Mucosa of rectum (tissue), 2 donors: ENCODE measurements around the gene KREMEN1.

Experiments
- H3K27ac ChIP-seq, 2 donors: one replicate each; pipeline ENCODE4 v1.7.0; 2013; ENCODE audit warnings: inconsistent platforms in 2 of 2, low read depth in 2 of 2, low read length in 2 of 2
- H3K27me3 ChIP-seq, 2 donors: one replicate each; pipeline ENCODE4 v1.7.0; 2013; ENCODE audit warnings: low read length in 2 of 2; ENCODE audit not compliant: control insufficient read depth in 2 of 2, insufficient read depth in 2 of 2
- H3K36me3 ChIP-seq, 2 donors: one replicate each; pipeline ENCODE4 v1.7.0; 2013; ENCODE audit warnings: low read length in 2 of 2; ENCODE audit not compliant: control insufficient read depth in 2 of 2, insufficient read depth in 2 of 2
- H3K4me1 ChIP-seq, 2 donors: one replicate each; pipeline ENCODE4 v1.7.0; 2013; ENCODE audit warnings: low read length in 2 of 2, mild to moderate bottlenecking in 1 of 2; ENCODE audit not compliant: control insufficient read depth in 2 of 2, insufficient read depth in 2 of 2
- H3K4me3 ChIP-seq, 2 donors: one replicate each; pipeline ENCODE4 v1.7.0; 2013; ENCODE audit warnings: low read length in 2 of 2
- H3K9ac ChIP-seq, 2 donors: one replicate each; pipeline ENCODE4 v1.7.0; 2013; ENCODE audit warnings: low read length in 2 of 2, low read depth in 1 of 2, mild to moderate bottlenecking in 1 of 2
- H3K9me3 ChIP-seq, 2 donors: one replicate each; pipeline ENCODE4 v1.7.0; 2013; ENCODE audit warnings: low read length in 2 of 2; ENCODE audit not compliant: control insufficient read depth in 2 of 2
- donor health status: healthy.
- donor health status: Normal muscosa, but diverticular disease.

Gene KREMEN1

DNA sequence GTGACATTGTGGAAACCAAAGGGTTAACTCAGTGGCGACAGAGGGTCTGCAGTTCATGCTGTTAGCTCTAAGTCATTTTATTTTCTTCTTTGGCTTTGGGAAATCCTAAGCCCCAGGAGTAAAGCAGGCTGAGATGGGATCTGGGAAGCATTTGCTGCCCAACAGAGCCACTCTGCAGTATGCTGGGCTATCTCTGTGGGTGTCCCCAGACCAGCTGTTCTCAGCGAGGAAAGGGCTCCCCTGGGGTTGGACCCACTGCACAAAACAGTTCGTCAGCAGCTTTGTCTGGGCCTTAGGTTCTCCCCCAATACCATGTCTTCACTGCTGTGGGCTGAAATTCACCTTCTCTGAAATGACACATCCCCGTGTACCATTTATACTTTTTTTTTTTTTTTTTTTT, 34.0 kb downstream of the KREMEN1 start:
- Histone ChIP-seq H3K4me1 (peaks cover 5 to 7% of the 10 kb centered on the region in 2 donors), H3K36me3 (no peaks in the 10 kb centered on the region), H3K9me3 (no peaks in the 10 kb centered on the region), H3K9ac (no peak overlapping the region), H3K27ac (no peak overlapping the region), H3K27me3 (no peaks in the 10 kb centered on the region), H3K4me3 (no peak overlapping the region)

DNA sequence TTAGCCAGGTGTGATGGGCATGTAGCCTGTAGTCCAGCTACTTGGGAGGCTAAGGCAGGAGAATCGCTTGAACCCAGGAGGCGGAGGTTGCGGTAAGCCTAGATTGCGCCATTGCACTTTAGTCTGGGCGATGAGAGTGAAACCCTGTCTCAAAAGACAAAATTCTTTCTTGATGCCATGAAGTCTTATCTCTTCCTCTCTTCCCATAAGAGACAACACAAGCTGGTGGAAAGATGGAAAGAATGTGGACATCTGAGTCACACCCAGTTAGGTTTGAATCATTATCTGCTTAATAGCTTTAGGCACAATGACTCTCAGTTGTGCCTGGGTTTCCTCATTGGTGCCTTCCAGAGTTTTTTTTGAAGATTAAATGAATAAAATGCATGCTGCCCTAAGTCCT, 35.3 kb downstream of the KREMEN1 start:
- no peaks in the 10 kb centered on the region for H3K36me3 ChIP-seq
- H3K9ac ChIP-seq, result no peak overlapping the region
- H3K9me3 ChIP-seq, result no peaks in the 10 kb centered on the region
- H3K27ac ChIP-seq, result no peak overlapping the region
- no peak overlapping the region for H3K4me3 ChIP-seq
- peaks cover 5 to 7% of the 10 kb centered on the region in 2 donors for H3K4me1 ChIP-seq
- H3K27me3 ChIP-seq, result no peaks in the 10 kb centered on the region

DNA sequence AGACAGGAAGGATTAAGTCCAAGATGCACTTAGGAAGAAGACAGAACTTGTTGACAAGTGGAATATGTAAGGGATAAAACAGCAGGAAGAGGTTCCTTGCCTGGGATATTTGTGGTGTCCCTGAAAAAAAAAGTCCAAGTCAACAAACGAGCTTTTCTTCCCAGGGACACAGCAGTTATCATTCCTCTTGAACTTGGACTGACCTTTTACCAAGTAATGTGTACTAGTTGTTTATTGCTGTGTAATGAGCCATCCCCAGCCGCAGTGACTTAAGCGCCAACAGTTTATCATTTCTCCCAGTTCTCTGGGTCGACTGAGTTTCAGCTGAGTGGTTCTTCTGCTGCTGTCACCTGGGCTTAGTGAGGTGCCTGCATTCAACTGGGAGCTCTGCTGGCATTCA, 37.0 kb downstream of the KREMEN1 start:
- H3K27ac ChIP-seq, result peak overlapping the region in 1 of 2 donors; percentile 27
- no peak overlapping the region for H3K4me3 ChIP-seq
- H3K9me3 ChIP-seq, result no peaks in the 10 kb centered on the region
- H3K4me1 ChIP-seq, result peaks cover 5 to 7% of the 10 kb centered on the region in 2 donors
- H3K27me3 ChIP-seq, result no peaks in the 10 kb centered on the region
- H3K36me3 ChIP-seq, result no peaks in the 10 kb centered on the region
- H3K9ac ChIP-seq, result no peak overlapping the region

DNA sequence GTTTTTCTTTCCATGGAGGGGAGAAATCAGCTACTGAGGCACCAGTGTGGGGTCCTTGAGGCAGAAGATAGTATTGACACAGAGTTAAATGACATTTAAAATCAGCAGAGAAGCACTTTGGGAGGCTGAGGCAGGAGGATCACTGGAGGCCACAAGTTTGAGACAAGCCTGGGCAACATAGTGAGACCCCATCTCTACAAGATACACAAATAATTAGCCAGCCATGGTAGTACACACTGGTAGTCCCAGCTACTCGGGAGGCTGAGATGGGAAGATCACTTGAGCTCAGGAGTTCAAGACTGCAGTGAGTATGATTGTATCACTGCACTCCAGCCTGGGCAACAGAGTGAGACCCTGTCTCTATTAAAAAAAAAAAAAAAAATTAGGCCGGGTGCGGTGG, 38.1 kb downstream of the KREMEN1 start:
- H3K4me1 ChIP-seq, result peaks cover 5 to 7% of the 10 kb centered on the region in 2 donors
- no peak overlapping the region for H3K4me3 ChIP-seq
- no peak overlapping the region for H3K27ac ChIP-seq
- no peak overlapping the region for H3K9ac ChIP-seq
- H3K27me3 ChIP-seq, result no peaks in the 10 kb centered on the region
- H3K9me3 ChIP-seq, result no peaks in the 10 kb centered on the region
- no peaks in the 10 kb centered on the region for H3K36me3 ChIP-seq

DNA sequence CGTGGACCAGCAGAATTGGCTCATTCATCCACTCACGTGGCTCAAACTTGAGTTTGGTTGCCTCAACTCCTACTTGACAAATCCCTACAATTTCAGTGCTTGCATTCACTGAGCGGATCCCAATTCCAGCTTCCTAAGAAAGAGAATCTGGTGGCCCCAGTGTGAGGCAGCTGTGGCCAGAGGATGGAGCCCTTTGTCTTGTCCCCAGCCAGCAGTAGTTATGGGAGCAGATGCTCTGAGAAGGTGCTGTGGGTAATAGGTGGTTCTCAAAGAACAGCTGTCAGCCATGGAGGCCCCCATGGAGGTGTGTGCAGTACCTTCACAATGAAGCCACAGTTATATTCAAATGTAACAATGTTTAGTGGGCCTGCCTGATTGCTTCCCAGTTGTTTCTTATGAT, 39.3 kb downstream of the KREMEN1 start:
- Histone ChIP-seq H3K4me1 (peaks cover 5 to 7% of the 10 kb centered on the region in 2 donors), H3K9me3 (no peaks in the 10 kb centered on the region), H3K27me3 (no peaks in the 10 kb centered on the region), H3K9ac (no peak overlapping the region), H3K36me3 (no peaks in the 10 kb centered on the region), H3K4me3 (no peak overlapping the region), H3K27ac (no peak overlapping the region)

DNA sequence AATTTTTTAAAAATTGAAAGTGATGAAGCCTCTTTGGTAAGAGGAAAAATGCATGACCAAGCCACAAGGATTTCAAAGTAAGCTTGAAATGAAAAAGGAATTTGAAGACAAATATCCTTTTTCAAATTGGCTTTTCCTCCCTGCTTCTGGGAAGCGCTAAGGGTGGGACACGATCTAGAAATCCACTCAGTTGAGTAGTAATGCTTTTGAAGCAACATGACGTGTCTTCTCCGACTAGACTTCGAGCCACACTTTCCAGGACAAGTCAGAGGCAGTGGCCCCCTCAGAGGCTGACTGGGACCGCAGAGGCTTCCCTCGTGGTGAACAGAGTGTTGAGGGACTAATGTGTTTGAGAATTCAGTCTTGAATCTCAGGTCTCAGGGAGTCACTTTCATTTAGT, 39.8 kb downstream of the KREMEN1 start:
- Histone ChIP-seq H3K36me3 (no peaks in the 10 kb centered on the region), H3K4me1 (peaks cover 5 to 7% of the 10 kb centered on the region in 2 donors), H3K4me3 (no peak overlapping the region), H3K27ac (no peak overlapping the region), H3K9ac (no peak overlapping the region), H3K9me3 (no peaks in the 10 kb centered on the region), H3K27me3 (no peaks in the 10 kb centered on the region)

DNA sequence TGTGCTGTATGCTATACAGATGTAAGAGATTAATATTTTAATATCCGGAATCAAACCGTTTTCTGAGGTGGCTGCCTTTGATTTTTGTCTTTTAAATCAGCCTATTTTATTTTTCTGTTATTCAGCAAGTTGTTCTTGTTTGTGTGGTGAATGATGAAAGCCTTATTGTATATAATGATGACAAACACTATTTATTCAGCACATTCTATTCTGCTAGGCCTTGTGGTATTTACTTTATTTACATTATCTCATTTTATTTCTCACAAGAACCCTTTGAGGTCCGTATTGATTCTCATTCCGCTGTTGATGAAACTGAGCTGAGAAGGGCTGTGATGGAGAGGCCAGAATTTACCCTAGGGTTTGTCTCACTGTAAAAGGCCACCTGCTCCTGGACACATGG, 40.5 kb downstream of the KREMEN1 start:
- no peaks in the 10 kb centered on the region for H3K9me3 ChIP-seq
- H3K27me3 ChIP-seq, result no peaks in the 10 kb centered on the region
- H3K36me3 ChIP-seq, result no peaks in the 10 kb centered on the region
- H3K4me1 ChIP-seq, result peaks cover 5 to 7% of the 10 kb centered on the region in 2 donors
- no peak overlapping the region for H3K9ac ChIP-seq
- no peak overlapping the region for H3K27ac ChIP-seq
- H3K4me3 ChIP-seq, result no peak overlapping the region

DNA sequence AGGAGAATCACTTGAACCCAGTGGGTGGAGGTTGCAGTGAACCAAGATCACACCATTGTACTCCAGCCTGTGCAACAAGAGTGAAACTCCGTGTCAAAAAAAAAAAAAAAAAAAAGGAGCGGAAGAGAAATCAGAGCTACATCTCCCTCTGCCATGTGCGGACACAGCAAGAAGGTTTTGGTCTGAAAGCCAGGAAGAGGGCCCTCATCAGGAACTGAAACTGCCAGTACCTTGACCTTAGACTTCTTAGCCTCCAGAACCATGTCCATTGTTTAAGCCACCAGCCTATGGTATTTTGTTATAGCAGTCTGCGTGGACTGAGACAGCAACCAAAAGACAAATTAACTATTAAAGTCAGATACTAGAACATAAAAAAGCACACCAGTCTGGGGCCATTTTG, 41.6 kb downstream of the KREMEN1 start:
- Histone ChIP-seq H3K36me3 (no peaks in the 10 kb centered on the region), H3K9ac (no peak overlapping the region), H3K4me3 (no peak overlapping the region), H3K9me3 (no peaks in the 10 kb centered on the region), H3K4me1 (peaks cover 4 to 7% of the 10 kb centered on the region in 2 donors), H3K27ac (no peak overlapping the region), H3K27me3 (no peaks in the 10 kb centered on the region)

DNA sequence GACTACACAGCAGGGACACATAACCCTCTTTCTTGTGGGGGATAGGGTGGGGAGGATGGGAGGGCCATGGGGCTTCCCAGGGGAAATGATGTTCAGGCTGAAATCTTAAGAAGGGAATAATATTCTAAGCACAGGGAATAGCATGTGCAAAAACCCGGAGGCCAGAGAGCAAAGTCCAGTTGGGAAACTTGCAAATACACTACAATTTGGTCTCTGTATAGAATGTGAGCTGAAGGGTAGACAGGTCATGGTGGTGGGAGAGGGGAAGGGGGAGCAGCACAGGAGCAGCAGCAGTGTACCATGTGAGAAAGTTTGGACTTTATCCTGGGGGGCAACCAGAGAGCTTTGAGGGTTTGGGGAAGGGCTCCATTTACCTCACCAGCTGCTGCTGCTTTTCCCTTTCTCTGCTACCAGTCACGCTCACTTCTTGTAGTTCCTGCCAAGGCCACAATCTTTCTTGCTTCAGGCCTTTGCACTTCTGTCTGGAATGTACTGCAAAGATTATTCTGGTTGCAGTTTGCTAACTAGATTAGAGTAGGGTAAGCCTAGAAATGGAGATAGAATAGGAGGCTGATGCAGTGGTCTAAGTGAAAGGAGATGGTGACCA, 43.0 kb downstream of the KREMEN1 start:
- Histone ChIP-seq H3K27ac (no peak overlapping the region), H3K9ac (no peak overlapping the region), H3K27me3 (no peaks in the 10 kb centered on the region), H3K4me3 (no peak overlapping the region), H3K9me3 (peaks cover 0 to 2% of the 10 kb centered on the region in 2 donors), H3K36me3 (no peaks in the 10 kb centered on the region), H3K4me1 (no peaks in the 10 kb centered on the region)

DNA sequence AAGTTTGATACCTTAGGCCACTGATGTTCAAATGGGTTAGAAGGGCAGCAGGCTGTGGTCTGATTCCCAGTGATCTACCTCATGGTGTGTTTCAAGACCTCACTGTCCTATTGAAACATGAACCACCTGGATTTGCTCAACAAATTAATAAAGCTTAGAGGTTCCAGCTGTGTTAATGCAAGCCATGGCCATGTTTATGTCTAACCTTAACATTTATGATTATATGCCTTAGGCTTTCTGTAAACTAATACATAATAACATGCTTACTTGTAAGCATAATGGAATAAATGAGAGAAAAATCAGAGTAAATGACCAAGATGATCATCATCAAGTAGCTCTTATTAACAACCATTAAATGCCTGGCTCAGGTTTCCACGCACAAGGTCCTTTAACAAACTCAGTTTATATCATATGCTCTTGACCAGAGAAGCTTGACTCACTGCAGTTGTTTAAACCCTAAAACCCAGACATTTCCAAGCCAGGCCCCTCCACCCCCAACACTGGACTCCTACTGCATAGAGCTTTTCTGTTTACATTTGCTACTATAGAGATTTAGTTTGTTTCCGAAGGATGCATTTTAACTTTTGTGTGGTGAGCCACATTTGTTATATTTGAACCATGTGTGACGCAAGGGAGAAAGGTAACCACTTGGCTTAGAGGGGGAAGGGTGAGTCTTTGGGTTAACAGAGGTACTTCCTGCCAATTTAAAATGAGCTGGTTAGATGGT, 43.7 kb downstream of the KREMEN1 start:
- Histone ChIP-seq H3K9ac (no peak overlapping the region), H3K4me1 (no peaks in the 10 kb centered on the region), H3K4me3 (no peak overlapping the region), H3K27ac (no peak overlapping the region), H3K27me3 (no peaks in the 10 kb centered on the region), H3K9me3 (peaks cover 0 to 2% of the 10 kb centered on the region in 2 donors), H3K36me3 (no peaks in the 10 kb centered on the region)
